ENCODE results near the gene SHB. TPM values are rescaled to one million over a fixed set of nuclear protein-coding genes. Genes with fewer than 3 reads are reported as not detected.

SHB gene
- total and polyA plus RNA-seq, 2 of the 13 experiments (the other 11 are each of a cell fraction or from before 2014, with no cell fraction given) = 19.4 to 20.7 TPM

GRCh38 chr9:38059233-38059936 is 9.6 kb downstream of the SHB start (continued):
- TF ChIP-seq ZKSCAN8 (CRISPR knock-in tag; IDR thresholded peaks at IDR 0.05; ENCODE audit: borderline replicate concordance) (peak; percentile 71; the same call in 1 of the 2 replicates), ZNF768 (CRISPR knock-in tag; IDR thresholded peaks at IDR 0.05) (peak; percentile 52), ZFY (CRISPR knock-in tag; IDR thresholded peaks at IDR 0.05) (no peak), ZNF605 (CRISPR knock-in tag; IDR thresholded peaks at IDR 0.05) (no peak)

- Histone ChIP-seq H3K27ac (ENCODE audit: extremely low read length, insufficient read depth, low read length) (peak overlapping the region; percentile 83), H3K79me2 (ENCODE audit: insufficient read depth, low read length) (peaks cover 99% of the 10 kb centered on the region), H3K9me3 (ENCODE audit: low read length) (no peaks in the 10 kb centered on the region), H3K4me3 (replicated peaks in 1 of 3; ENCODE audit: insufficient read depth in 1 of 3, low read depth in 2 of 3, low read length in 3 of 3) (peak overlapping the region in 1 of 3 experiments; percentile 39; a peak in 2 of 6 replicates), H2AFZ (ENCODE audit: low read length) (no peak overlapping the region), H3K27me3 (ENCODE audit: control insufficient read depth in 1 of 2, insufficient read depth in 2 of 2, low read length in 2 of 2) (no peaks in the 10 kb centered on the region), H4K20me1 (ENCODE audit: insufficient read depth, low read length) (peaks cover 25% of the 10 kb centered on the region), H3K9ac (ENCODE audit: insufficient read depth, low read depth, low read length) (peak overlapping the region; percentile 40), H3K36me3 (replicated peaks in 1 of 2; ENCODE audit: control insufficient read depth in 1 of 2, insufficient read depth in 2 of 2, low read length in 2 of 2) (peaks cover 5 to 42% of the 10 kb centered on the region in 2 experiments), H3K4me1 (ENCODE audit: insufficient read depth, low read length) (peaks cover 100% of the 10 kb centered on the region), H3K4me2 (ENCODE audit: low read depth, low read length) (peak overlapping the region; percentile 48)
- in situ Hi-C loops (cut with HindIII; ENCODE audit: extremely low pct_ligation_motif_present, low pct_unique_long_range_greater_than_20kb) = no loop called here
- DNase-seq (ENCODE audit: low spot score) = no peak
- POLR2A ChIA-PET = interaction anchor here (0.9 to 3.6 kb wide), 7 partner anchors 8 to 50 kb away, joined by 4 to 30 read pairs (median 8); partner anchors contain the start of gene SHB
- peak; percentile 11; the same call in 2 of the 3 replicates for ATAC-seq
- CTCF ChIA-PET (ENCODE audit: low intra/inter-chr PET ratio, low total read pairs) = no interaction called here
- BruUV-seq (replicated peaks) = no TSS peak
- WGBS (ENCODE audit: low lambda C conversion rate) = 70% methylated on average over 13 of the region's 13 CpGs
- intact Hi-C loops (cut with micrococcal nuclease; ENCODE audit: unreplicated experiment) = no loop called here
- FAIRE-seq = no peak
- TF ChIP-seq ZFX (CRISPR knock-in tag; IDR thresholded peaks at IDR 0.05; ENCODE audit: low read depth) = 0 out of 2 replicates have a peak, but pooled peaks have one; percentile 6
- peak; percentile 72 for TF ChIP-seq ZNF687 (CRISPR knock-in tag; IDR thresholded peaks at IDR 0.05)
- 0 out of 2 replicates have a peak, but pooled peaks have one; percentile 10 for TF ChIP-seq SALL1 (CRISPR knock-in tag; IDR thresholded peaks at IDR 0.05)
- TF ChIP-seq FUBP1 (CRISPR knock-in tag; IDR thresholded peaks at IDR 0.05; ENCODE audit: borderline replicate concordance) = 0 out of 2 replicates have a peak, but pooled peaks have one; percentile 45
- TF ChIP-seq MTERF4 (CRISPR knock-in tag; IDR thresholded peaks at IDR 0.05) = 0 out of 2 replicates have a peak, but pooled peaks have one; percentile 20
- TF ChIP-seq YEATS2 (CRISPR knock-in tag; IDR thresholded peaks at IDR 0.05; ENCODE audit: borderline replicate concordance) = no peak
- 0 out of 2 replicates have a peak, but pooled peaks have one; percentile 19 for TF ChIP-seq ZNF788 (CRISPR knock-in tag; IDR thresholded peaks at IDR 0.05; ENCODE audit: borderline replicate concordance)
Observed at GRCh38 chr9:38058452-38059232, 10.4 kb downstream of the SHB start.

All from HepG2 (cell line).